ENCODE measurements around the gene ANXA3.
"Not testable (repeated sequence)": the region's sequence is repeated elsewhere in the genome, so short reads cannot be mapped to it uniquely, and the experiment has no call there.

The ANXA3 gene, protein sequence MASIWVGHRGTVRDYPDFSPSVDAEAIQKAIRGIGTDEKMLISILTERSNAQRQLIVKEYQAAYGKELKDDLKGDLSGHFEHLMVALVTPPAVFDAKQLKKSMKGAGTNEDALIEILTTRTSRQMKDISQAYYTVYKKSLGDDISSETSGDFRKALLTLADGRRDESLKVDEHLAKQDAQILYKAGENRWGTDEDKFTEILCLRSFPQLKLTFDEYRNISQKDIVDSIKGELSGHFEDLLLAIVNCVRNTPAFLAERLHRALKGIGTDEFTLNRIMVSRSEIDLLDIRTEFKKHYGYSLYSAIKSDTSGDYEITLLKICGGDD

DNA sequence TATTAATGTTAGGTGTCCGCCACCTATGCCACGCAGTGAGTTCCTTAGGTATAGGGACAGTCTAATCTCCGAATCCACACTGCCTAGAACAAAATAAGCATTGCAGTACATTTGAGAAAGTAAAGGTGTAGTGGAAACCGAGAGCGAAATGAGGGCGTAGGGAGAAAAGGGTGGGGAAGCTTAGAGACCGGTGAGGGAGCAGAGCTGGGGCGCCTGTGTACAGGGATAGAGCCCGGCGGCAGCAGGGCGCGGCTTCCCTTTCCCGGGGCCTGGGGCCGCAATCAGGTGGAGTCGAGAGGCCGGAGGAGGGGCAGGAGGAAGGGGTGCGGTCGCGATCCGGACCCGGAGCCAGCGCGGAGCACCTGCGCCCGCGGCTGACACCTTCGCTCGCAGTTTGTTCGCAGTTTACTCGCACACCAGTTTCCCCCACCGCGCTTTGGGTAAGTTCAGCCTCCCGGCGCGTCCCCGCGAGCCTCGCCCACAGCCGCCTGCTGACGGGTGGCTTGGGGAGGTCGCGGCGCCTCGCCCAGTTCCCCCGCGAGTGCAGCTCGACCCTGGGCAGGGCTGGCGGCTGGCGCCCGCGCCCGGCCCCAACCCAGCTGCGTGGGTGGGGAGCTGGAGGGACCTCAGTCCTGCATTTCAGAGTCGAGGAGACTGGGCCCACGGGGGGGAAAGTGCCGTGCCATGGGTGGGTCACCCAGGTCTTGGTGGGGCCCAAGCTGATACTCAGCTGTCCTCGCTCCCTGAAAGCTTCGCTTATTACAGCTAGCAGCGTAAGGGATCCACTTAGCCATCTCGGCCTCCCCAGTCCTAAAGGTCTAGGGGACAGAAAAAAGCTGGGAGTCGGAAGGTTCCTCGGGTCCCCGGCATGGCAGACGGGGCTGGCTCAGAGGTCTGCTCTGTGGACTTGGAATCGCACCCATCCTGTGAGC, at the start of gene ANXA3:
TSS of gene ANXA3 (plus strand) at position 351 of the 932 bp plus-strand sequence. CDS start 2,704 bp downstream, outside the sequence.
- DNase-seq = peak; percentile 37
- in situ Hi-C loops (cut with HindIII; ENCODE audit: low pct_ligation_motif_present, low pct_unique_long_range_greater_than_20kb, low sequenced_read_pairs) = no loop called here

DNA sequence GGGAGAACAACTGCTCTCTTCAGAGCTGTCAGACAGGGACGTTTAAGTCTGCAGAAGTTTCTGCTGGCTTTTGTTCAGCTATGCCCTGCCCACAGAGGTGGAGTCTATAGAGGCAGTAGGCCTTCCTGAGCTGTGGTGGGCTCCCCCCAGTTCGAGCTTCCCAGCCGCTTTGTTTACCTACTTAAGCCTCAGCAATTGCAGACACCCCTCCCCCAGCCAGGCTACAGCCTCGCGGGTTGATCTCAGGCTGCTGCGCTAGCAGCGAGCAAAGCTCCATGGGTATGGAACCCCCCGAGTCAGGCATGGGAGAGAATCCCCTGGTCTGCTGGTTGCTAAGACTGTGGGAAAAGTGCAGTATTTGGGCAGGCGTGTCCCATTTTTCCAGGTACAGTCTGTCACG, 45.3 kb upstream of the ANXA3 start:
- DNase-seq; in situ Hi-C loops (cut with HindIII; ENCODE audit: low pct_ligation_motif_present, low pct_unique_long_range_greater_than_20kb, low sequenced_read_pairs): not testable (repeated sequence)

DNA sequence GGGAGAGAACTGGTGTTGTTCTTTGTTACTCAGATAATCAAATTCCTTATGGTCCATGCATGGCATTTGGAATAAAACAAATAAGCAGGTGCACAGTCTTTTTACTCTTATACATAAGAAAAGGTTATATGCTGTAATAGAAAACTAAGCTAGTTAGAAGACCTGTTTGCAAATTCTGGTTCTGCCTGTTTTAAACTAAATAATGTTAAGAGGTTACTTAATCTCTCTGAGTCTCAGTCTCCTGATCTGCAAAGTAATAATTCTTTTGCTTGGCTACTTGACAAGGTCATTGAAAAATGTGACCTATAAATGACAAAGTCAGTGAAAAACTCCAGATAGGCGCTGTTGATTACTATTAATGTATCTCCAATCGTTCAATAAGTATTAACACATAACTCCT, 42.5 kb upstream of the ANXA3 start:
- DNase-seq = no peak
- in situ Hi-C loops (cut with HindIII; ENCODE audit: low pct_ligation_motif_present, low pct_unique_long_range_greater_than_20kb, low sequenced_read_pairs) = no loop called here

DNA sequence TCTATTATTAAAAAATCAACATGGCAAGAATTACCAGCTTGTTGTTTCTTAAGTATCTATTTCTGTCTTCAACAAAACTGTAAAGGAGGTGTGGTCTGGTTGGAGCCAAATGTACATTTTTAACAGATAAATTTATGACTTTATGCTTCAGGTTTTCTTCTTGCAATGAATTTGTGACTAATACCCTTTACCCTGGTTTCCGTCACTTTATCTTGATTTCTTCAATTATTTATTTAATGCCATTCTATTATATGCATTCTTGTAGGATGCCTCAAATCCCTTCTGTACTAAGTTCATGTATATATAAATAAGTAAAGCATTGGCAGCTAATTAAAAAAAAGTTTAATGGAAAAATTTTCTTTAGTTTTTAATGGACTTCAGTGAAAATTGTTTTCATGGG, 41.5 kb upstream of the ANXA3 start:
- in situ Hi-C loops (cut with HindIII; ENCODE audit: low pct_ligation_motif_present, low pct_unique_long_range_greater_than_20kb, low sequenced_read_pairs) = no loop called here
- no peak for DNase-seq

DNA sequence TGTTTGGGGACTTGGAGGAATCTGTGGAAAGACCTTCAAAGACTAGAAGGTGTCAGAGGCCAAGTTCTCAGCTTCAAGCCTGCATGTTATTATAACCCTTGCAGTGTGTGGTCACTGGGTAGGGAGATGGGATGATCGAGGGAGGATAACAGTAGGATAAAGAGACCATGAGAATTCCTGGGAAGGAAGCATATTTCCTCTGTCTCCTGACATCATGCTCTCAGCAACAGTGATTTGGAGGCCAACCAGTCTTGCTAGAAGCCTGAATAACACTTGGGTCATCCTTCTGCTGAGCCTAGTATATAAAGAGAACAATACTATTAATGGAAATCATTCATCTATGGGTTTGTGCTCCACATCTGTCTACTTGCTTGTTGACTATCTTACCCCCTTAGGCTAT, 40.9 kb upstream of the ANXA3 start:
- DNase-seq = no peak
- in situ Hi-C loops (cut with HindIII; ENCODE audit: low pct_ligation_motif_present, low pct_unique_long_range_greater_than_20kb, low sequenced_read_pairs) = no loop called here

DNA sequence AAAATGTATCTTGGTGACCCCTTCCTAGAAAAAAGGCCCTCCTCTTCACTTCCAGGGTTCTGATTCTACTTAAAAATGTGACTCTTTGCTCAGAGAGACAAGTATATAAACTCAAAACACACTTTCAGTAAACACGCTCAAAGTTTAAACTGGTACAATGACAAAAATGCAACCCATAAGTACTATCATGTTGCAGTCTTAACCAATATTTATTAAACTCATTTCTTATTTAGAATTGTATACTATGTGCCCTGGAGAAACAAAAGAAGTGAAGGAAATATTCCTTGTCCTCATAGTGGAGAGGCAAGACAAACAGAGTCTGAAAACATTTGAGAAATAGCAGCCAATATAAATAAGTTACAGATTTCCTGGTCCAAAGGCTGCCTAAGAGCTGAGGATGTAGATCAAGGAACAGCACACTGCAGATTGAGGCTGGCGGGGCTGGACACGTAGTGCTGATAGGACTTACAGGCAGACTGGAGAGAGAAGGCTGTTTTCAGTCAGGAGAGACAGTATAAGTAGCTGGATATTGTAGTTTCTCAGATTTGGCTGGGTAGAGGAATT, 39.1 kb upstream of the ANXA3 start:
- no peak for DNase-seq
- in situ Hi-C loops (cut with HindIII; ENCODE audit: low pct_ligation_motif_present, low pct_unique_long_range_greater_than_20kb, low sequenced_read_pairs) = no loop called here

DNA sequence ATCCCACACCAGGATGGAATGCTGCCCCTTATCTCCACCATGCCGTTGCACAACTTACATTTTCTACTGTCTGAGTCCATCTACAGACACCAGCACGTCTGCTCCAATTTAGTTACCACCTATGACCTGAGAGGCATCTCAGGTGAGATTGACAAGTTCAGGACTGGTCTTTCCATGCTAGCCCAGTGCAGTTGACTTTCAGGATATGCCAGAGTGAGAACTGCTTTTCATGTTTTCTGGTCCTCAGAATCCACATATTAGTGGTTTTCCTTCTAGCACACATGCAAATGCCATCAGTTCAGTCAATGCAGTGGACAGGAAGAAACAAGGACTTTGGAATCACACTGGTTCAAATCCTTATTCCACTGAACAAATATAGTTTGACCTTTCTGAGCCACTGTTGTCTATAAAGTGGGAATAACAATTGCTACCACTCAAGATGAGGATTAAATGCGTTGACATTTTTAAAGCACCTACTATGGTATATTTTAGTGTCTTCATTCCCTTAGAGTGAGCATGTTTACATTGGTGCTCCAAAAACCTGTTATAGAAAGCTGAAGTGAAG, 38.1 kb upstream of the ANXA3 start:
- in situ Hi-C loops (cut with HindIII; ENCODE audit: low pct_ligation_motif_present, low pct_unique_long_range_greater_than_20kb, low sequenced_read_pairs) = no loop called here
- no peak for DNase-seq

DNA sequence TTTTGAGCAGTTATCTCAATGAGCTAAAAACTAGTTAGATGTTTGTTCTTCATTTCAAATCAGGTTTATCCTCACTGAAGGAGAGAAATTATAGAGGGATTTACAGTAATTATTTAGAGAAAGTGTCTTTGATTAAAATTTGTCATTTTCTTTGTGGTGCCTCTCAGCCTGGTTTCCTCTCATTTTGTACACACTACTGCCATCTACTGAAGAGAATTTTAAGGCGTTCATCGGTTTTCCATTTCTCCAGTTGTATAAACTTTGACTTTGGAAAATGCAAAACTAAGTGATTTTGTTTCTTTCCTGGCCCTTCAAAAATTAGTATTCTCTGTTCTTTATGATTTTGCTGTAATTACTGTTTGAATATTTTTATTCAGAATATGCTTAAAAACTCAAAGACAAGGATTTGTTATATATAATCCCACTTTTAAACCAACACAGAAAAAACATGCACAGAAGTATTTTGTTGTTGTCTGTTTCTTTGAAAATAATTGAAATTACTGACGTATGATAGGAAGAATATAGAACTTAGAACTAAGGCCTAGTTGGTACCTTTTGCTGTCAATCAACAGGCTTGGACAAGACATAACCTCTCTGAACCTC, 34.4 kb upstream of the ANXA3 start:
- in situ Hi-C loops (cut with HindIII; ENCODE audit: low pct_ligation_motif_present, low pct_unique_long_range_greater_than_20kb, low sequenced_read_pairs) = no loop called here
- DNase-seq = peak; percentile 48

DNA sequence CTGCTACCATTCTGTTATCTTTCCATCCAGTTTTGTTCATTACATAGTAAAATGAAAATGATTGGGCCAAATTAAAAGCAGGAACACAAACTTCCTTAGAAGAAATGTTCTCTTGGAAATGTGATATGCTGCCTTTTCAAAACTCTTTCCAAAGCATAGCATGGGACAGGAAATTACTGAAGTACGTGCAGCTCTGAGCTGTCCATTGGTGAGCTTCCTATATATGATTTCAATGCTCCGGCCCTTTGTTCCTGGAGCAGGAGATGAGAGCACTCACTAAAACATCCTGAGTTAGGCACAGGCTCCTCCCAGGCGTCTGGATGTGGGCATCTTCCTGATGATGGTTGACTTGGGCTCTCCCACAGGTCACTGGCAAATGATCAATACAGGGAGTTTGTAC, 33.0 kb upstream of the ANXA3 start:
- DNase-seq = no peak
- in situ Hi-C loops (cut with HindIII; ENCODE audit: low pct_ligation_motif_present, low pct_unique_long_range_greater_than_20kb, low sequenced_read_pairs) = no loop called here

DNA sequence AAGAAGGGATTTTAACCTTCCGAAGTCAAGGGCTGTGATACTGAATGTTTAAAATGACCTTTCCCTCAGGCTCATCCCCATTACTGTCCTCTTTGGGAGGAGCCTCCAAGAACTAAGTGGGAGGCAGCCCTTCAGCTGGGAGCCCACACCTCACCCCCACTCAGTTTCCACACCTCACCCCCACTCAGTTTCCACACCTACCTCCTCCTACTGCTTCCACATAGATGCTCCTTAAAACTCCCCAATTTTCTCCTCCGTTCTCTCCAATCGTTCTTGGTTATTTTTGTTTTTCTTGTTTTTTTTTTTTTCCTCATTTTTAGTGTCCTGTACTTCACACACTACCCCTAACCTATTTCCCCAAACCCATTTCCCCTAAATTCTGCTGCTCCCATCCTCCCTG, 31.6 kb upstream of the ANXA3 start:
- in situ Hi-C loops (cut with HindIII; ENCODE audit: low pct_ligation_motif_present, low pct_unique_long_range_greater_than_20kb, low sequenced_read_pairs) = no loop called here
- no peak for DNase-seq

DNA sequence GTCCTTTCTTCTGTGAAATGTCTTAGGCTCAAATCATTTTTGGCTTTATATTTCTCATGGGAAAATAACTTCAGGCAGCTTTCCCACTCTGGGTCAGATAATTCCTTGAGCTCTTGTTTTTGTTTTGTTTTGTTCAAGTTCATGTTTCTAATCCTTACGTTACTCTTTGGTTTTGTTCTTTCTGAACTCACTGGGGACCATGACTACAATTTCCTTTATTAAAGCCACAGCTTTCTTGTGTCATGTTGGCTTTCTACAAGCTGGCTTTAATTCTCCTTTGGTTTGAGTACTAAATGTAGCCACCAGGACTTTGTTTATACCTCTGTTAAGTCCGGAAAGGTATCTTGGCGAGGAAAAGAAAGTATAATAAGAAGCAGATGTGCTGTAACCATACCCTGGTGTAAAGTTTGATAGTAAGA, 30.8 kb upstream of the ANXA3 start:
- no peak for DNase-seq
- in situ Hi-C loops (cut with HindIII; ENCODE audit: low pct_ligation_motif_present, low pct_unique_long_range_greater_than_20kb, low sequenced_read_pairs) = no loop called here

DNA sequence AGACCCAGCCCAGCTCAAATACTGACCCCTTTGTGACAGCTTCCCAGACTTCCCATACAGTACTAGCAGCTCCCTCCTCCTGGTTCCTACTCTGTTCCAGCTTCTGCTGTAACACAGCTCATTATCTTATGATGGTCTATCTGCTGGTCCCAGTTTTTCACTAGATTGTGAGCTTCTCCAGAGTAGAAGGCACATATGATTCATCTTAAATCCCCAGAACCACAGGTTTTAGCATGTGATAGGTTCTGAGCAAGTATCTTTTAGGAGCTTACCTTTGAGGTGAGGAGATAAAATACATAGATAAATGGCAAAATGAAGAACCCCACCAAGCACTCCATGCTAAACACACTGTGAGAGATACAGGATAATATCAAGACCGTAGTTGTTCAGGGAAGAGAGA, 27.6 kb upstream of the ANXA3 start:
- DNase-seq = no peak
- in situ Hi-C loops (cut with HindIII; ENCODE audit: low pct_ligation_motif_present, low pct_unique_long_range_greater_than_20kb, low sequenced_read_pairs) = no loop called here

DNA sequence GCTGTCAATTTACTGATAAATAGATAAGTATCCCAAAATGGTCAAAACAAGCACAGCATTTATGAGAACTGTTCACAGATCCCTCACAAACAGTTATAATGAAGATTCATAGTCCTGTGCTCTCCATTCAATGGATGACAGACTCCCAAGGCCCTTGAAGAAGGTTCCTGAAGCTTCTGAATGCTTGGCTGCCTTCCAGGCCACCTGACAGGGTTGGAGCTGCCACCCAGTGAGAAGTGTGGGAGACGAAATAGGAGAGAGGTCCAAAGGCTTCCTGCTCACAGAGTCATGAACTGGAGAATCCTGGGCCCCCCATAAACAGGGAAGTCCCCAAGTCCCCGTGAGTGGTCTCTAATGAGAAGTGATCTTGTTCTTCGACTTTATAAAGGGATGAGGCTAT, 26.0 kb upstream of the ANXA3 start:
- no peak for DNase-seq
- in situ Hi-C loops (cut with HindIII; ENCODE audit: low pct_ligation_motif_present, low pct_unique_long_range_greater_than_20kb, low sequenced_read_pairs) = no loop called here

DNA sequence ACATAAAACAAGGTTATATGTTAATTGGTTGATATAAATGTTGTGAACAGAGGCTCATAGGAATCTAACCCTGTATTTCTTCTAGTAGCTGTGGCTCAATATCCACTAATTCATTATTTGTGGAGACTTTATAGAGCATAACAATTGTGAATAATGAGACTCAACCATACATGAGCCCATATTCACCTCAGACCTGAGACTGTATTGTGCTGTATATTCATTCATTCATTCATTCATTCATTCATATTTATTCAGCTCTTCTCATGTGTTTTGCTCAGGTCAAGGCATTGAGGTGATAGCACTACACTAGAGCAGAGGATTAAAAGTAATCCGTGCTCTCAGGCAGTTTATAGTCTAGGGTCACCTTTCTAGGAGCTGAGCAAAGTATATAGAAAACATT, 24.5 kb upstream of the ANXA3 start:
- in situ Hi-C loops (cut with HindIII; ENCODE audit: low pct_ligation_motif_present, low pct_unique_long_range_greater_than_20kb, low sequenced_read_pairs) = no loop called here
- DNase-seq = no peak

DNA sequence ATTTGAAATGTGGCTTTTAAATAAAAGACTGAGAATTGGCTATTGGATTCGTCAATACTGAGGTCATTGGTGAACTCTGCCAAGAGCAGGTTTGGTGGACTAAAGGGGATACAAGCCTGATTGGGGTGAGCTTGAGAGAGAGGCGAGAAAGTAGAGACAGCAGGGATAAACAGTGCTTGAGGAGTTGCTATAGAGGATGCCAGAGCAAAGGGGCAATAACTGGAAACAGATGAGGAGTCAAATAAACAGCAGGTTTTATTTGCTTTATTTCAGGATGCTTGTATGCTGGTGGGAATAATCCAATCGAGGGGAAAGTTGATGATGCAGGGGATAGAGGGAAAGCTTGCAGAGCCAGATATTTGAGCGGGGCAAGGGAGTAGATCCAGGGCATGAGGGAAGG, 24.0 kb upstream of the ANXA3 start:
- no peak for DNase-seq
- in situ Hi-C loops (cut with HindIII; ENCODE audit: low pct_ligation_motif_present, low pct_unique_long_range_greater_than_20kb, low sequenced_read_pairs) = no loop called here

DNA sequence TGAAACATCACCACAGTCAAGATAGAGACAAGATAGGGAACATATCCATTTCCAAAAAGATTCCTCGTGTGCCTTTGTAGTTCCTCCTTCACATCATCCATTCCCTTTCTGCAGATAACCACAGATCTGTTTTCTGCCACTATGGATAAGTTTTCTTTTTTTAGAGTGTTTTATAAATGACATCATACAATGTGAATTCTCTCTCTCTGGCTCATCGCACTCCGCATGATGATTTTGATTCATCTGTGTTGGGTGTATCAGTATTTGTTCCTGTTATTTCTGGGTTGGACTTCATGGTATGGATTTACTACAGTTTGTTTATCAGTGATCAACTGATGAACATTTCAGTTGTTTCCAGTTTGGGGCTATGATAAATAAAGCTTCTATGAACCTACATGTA, 23.2 kb upstream of the ANXA3 start:
- no peak for DNase-seq
- in situ Hi-C loops (cut with HindIII; ENCODE audit: low pct_ligation_motif_present, low pct_unique_long_range_greater_than_20kb, low sequenced_read_pairs) = no loop called here

DNA sequence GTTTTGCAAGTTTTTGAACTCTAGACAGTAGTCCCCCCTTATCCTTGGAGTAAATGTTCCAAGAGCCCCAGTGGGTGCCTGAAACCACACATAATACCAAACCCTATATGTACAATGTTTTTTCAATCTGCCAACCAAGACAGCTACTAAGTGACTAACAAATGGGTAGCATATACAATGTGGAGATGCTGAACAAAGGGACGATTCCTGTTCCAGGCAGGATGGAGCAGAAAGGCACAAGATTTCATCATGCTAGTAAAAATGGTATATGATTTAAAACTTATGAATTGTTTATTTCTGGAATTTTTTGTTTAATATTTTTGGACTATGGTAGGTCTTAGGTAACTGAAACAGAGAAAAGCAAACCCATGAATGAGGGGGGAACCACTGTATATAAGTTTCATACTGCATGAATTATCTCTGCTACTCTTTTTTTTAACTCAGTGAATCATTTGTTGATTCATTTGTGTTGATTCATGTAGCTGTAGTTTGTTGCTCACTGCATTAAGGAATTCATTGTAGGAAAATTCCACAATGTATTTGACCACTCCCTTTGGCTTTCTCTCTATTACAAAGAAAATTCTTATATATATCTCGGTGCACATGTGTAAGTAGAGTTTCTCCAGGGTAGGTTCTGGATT, 21.9 kb upstream of the ANXA3 start:
- in situ Hi-C loops (cut with HindIII; ENCODE audit: low pct_ligation_motif_present, low pct_unique_long_range_greater_than_20kb, low sequenced_read_pairs) = no loop called here
- DNase-seq = no peak

DNA sequence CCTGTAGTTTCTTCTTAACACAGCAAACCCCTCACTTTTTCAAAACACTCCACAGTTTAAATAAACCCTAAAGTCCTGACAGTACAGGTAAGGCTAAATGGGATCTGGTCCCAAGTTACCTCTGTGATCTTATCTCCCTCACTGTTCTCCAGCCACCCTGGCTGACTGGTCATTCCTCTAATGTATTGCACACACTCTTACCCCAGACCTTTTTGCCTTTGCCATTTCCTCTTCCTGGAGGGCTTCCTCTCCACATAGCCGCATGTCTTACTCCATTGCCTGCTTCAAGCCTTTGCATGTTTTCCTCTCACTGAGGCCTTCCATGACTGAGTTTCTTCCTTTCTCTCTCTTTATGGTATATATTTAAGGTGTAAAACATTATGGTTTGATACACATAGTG, 19.5 kb upstream of the ANXA3 start:
- no peak for DNase-seq
- in situ Hi-C loops (cut with HindIII; ENCODE audit: low pct_ligation_motif_present, low pct_unique_long_range_greater_than_20kb, low sequenced_read_pairs) = no loop called here
